ENCODE measurements around the gene HS3ST3A1.

HS3ST3A1 gene

GRCh38 chr17:13491916-13492736 is 109.6 kb downstream of the HS3ST3A1 start:
- DNase-seq (ENCODE audit: low read depth in 2 of 2): no peak

GRCh38 chr17:13491491-13491890 is 110.2 kb downstream of the HS3ST3A1 start:
- no peak for DNase-seq (ENCODE audit: low read depth in 2 of 2)

GRCh38 chr17:13490906-13491482 is 110.7 kb downstream of the HS3ST3A1 start:
- no peak for DNase-seq (ENCODE audit: low read depth in 2 of 2)

GRCh38 chr17:13490427-13490826 is 111.3 kb downstream of the HS3ST3A1 start:
- DNase-seq (ENCODE audit: low read depth in 2 of 2): no peak

GRCh38 chr17:13485327-13485726 is 116.4 kb downstream of the HS3ST3A1 start:
- no peak for DNase-seq (ENCODE audit: low read depth in 2 of 2)

GRCh38 chr17:13484020-13484419 is 117.7 kb downstream of the HS3ST3A1 start:
- no peak for DNase-seq (ENCODE audit: low read depth in 2 of 2)

- no peak for DNase-seq (ENCODE audit: low read depth in 2 of 2)
These were observed 120.9 kb downstream of the HS3ST3A1 start for GRCh38 chr17:13480877-13481276.

- DNase-seq (ENCODE audit: low read depth in 2 of 2): no peak
These were observed 123.4 kb downstream of the HS3ST3A1 start for GRCh38 chr17:13478326-13478830.

- no peak for DNase-seq (ENCODE audit: low read depth in 2 of 2)
These were observed 124.5 kb downstream of the HS3ST3A1 start for GRCh38 chr17:13477180-13477611.

GRCh38 chr17:13476720-13477119 is 125.0 kb downstream of the HS3ST3A1 start:
- DNase-seq (ENCODE audit: low read depth in 2 of 2): no peak

GRCh38 chr17:13475574-13476223 is 126.0 kb downstream of the HS3ST3A1 start:
- no peak for DNase-seq (ENCODE audit: low read depth in 2 of 2)

GRCh38 chr17:13474073-13474800 is 127.5 kb downstream of the HS3ST3A1 start:
- DNase-seq (ENCODE audit: low read depth in 2 of 2): no peak

GRCh38 chr17:13465678-13466077 is 136.1 kb downstream of the HS3ST3A1 start:
- DNase-seq (ENCODE audit: low read depth in 2 of 2): no peak

GRCh38 chr17:13462673-13463124 is 139.0 kb downstream of the HS3ST3A1 start:
- DNase-seq (ENCODE audit: low read depth in 2 of 2): no peak

GRCh38 chr17:13462146-13462545 is 139.6 kb downstream of the HS3ST3A1 start:
- DNase-seq (ENCODE audit: low read depth in 2 of 2): no peak

GRCh38 chr17:13460261-13461000 is 141.3 kb downstream of the HS3ST3A1 start:
- no peak for DNase-seq (ENCODE audit: low read depth in 2 of 2)

GRCh38 chr17:13457783-13458182 is 143.9 kb downstream of the HS3ST3A1 start:
- no peak for DNase-seq (ENCODE audit: low read depth in 2 of 2)
